Kidney (tissue), 14 donors: ENCODE data around the gene RETREG3. TPM values are rescaled to one million over a fixed set of nuclear protein-coding genes. Genes with fewer than 3 reads are reported as not detected.

Source experiments
- DNase-seq, 5 donors: peaks; one replicate each; pipeline ENCODE4 v3.0.0-alpha.2; 2013 to 2020
- FAIRE-seq: peaks from 2 replicates; lab custom pipeline; 2012; peaks lifted over from hg19 to GRCh38; lab: Jason Lieb, UNC
- H3K27ac ChIP-seq, 2 donors: one replicate each; pipeline ENCODE4 v1.7.0; 2013; ENCODE audit warnings: low read depth in 2 of 2, low read length in 2 of 2, inconsistent platforms in 1 of 2
- H3K27me3 ChIP-seq: one replicate; pipeline ENCODE4 v1.7.1; 2013; ENCODE audit warnings: low read length, inconsistent platforms; ENCODE audit not compliant: control insufficient read depth, insufficient read depth
- H3K36me3 ChIP-seq, 3 donors: one replicate each; pipeline versions ENCODE4 v1.7.0 to v1.7.1; 2013; ENCODE audit warnings: low read length in 3 of 3, control low read depth in 1 of 3, inconsistent platforms in 1 of 3; ENCODE audit not compliant: insufficient read depth in 3 of 3, control insufficient read depth in 2 of 3
- H3K4me1 ChIP-seq, 3 donors: one replicate each; pipeline versions ENCODE4 v1.7.0 to v1.7.1; 2013; ENCODE audit warnings: low read length in 3 of 3, inconsistent platforms in 1 of 3, low read depth in 1 of 3; ENCODE audit not compliant: control insufficient read depth in 2 of 3, insufficient read depth in 2 of 3
- H3K4me3 ChIP-seq, 3 donors: one replicate each; pipeline versions ENCODE4 v1.7.0 to v1.8.1; 2013; ENCODE audit warnings: low read length in 3 of 3, control low read depth in 1 of 3, inconsistent platforms in 1 of 3
- H3K9ac ChIP-seq, 3 donors: one replicate each; pipeline versions ENCODE4 v1.7.0 to v1.7.1; 2013; ENCODE audit warnings: low read length in 3 of 3, control low read depth in 1 of 3, inconsistent platforms in 1 of 3
- H3K9me3 ChIP-seq, 3 donors: one replicate each; pipeline versions ENCODE4 v1.7.0 to v1.7.1; 2013; ENCODE audit warnings: low read length in 3 of 3, control low read depth in 1 of 3, inconsistent platforms in 1 of 3; ENCODE audit not compliant: control insufficient read depth in 2 of 3, insufficient read depth in 1 of 3
- intact Hi-C: fragments of 100-400 bp; cut with DNase I; formaldehyde crosslinking; loops from one replicate; pipeline ENCODE4 v1.11.1; 2022
- polyA plus RNA-seq: library from polyadenylated mRNA; stranded (reverse); fragments of 350-450 nt; fragmentation: Illumina TruSeq; extraction: RNeasy Lipid Tissue Mini Kit (QIAGEN cat#74804); gene quantifications from one replicate; pipeline ENCODE4 v1.2.3, GENCODE V29; 2014; ENCODE audit warnings: low read depth, low replicate concordance; ENCODE audit not compliant: insufficient read depth
- total RNA-seq: library from RNA; stranded (reverse); fragmentation: NEBNext Ultra II Directional; extraction: Animal tissue kit (Norgen Biotek cat#: 25700); gene quantifications from one replicate; pipeline ENCODE4 v1.2.1, GENCODE V29; 2021
- TF ChIP-seq, protein P1 (sequence below): IDR thresholded peaks from 3 replicates; pipeline ENCODE4 v1.5.1; 2012; ENCODE audit warnings: mild to moderate bottlenecking, moderate library complexity, borderline replicate concordance; ENCODE audit not compliant: insufficient read depth; ENCODE audit errors: extremely low read depth
- donor health status: control.
- donor health status: control.
- donor health status: control.
- donor health status: control.
- donor health status: control.
- donor health status: DM: yes; HTN: yes; CAD: no.
- donor health status: Normal renal cell carcinoma (clear cell type).

RETREG3 gene
- total and polyA plus RNA-seq, 2 donors from 2014 or later = 22.6 to 69.5 TPM

- DNase-seq = no peak
- no peak overlapping the region for H3K9ac ChIP-seq
- intact Hi-C loops = no loop called here
- peaks cover 0 to 11% (median 0%) of the 10 kb centered on the region in 3 donors for H3K4me1 ChIP-seq
- no peak overlapping the region for H3K27ac ChIP-seq
- TF ChIP-seq, protein P1, sequence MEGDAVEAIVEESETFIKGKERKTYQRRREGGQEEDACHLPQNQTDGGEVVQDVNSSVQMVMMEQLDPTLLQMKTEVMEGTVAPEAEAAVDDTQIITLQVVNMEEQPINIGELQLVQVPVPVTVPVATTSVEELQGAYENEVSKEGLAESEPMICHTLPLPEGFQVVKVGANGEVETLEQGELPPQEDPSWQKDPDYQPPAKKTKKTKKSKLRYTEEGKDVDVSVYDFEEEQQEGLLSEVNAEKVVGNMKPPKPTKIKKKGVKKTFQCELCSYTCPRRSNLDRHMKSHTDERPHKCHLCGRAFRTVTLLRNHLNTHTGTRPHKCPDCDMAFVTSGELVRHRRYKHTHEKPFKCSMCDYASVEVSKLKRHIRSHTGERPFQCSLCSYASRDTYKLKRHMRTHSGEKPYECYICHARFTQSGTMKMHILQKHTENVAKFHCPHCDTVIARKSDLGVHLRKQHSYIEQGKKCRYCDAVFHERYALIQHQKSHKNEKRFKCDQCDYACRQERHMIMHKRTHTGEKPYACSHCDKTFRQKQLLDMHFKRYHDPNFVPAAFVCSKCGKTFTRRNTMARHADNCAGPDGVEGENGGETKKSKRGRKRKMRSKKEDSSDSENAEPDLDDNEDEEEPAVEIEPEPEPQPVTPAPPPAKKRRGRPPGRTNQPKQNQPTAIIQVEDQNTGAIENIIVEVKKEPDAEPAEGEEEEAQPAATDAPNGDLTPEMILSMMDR = no peak
- no peaks in the 10 kb centered on the region for H3K27me3 ChIP-seq
- no peak for FAIRE-seq
- no peaks in the 10 kb centered on the region for H3K9me3 ChIP-seq
- H3K36me3 ChIP-seq = no peaks in the 10 kb centered on the region
- peak overlapping the region in 1 of 3 donors; percentile 29 for H3K4me3 ChIP-seq
Measured at GRCh38 chr17:42548993-42549755, 60.0 kb downstream of the RETREG3 start.

- Histone ChIP-seq H3K27me3 (no peaks in the 10 kb centered on the region), H3K27ac (no peak overlapping the region), H3K9me3 (no peaks in the 10 kb centered on the region), H3K4me3 (peak overlapping the region in 2 of 3 donors; percentile 16 to 29), H3K4me1 (peaks cover 0 to 3% (median 0%) of the 10 kb centered on the region in 3 donors), H3K36me3 (no peaks in the 10 kb centered on the region), H3K9ac (peak overlapping the region in 1 of 3 donors; percentile 26)
- intact Hi-C loops = no loop called here
- DNase-seq (peak; percentile 87 to 92 (median 91)), FAIRE-seq (no peak)
- TF ChIP-seq, protein P1 = peak; percentile 64
Measured at GRCh38 chr17:42548070-42548837, 60.9 kb downstream of the RETREG3 start.

- Histone ChIP-seq H3K4me3 (no peak overlapping the region), H3K36me3 (peaks cover 0 to 1% (median 0%) of the 10 kb centered on the region in 3 donors), H3K27ac (no peak overlapping the region), H3K9me3 (no peaks in the 10 kb centered on the region), H3K27me3 (no peaks in the 10 kb centered on the region), H3K9ac (no peak overlapping the region), H3K4me1 (peaks cover 0 to 3% (median 0%) of the 10 kb centered on the region in 3 donors)
- DNase-seq = no peak
- TF ChIP-seq, protein P1 = no peak
- intact Hi-C loops = no loop called here
- FAIRE-seq = no peak
Measured at GRCh38 chr17:42547698-42548069, 61.5 kb downstream of the RETREG3 start.
